ENCODE results near the gene C15orf62.

- no peak for TF ChIP-seq CTCF (IDR thresholded peaks at IDR 0.05)
- TF ChIP-seq POLR2A (IDR thresholded peaks at IDR 0.05): no peak
These were observed 4.1 kb downstream of the C15orf62 start for GRCh38 chr15:40773902-40774301.
